Measurements from ENCODE around the gene DENND1C.
A peak's percentile ranks its signal among the peaks of the same experiment; 100 is the strongest.

DENND1C gene

GRCh38 chr19:6481541-6482342 lies at the start of gene DENND1C:
TSS of gene DENND1C (minus strand) at chr19:6481787. CDS start at chr19:6481695, 92 bp downstream.
- peak; percentile 84 for DNase-seq (ENCODE audit: low spot score)
- peak; percentile 70 for TF ChIP-seq CTCF (IDR thresholded peaks at IDR 0.05; ENCODE audit: borderline replicate concordance, control extremely low read depth, extremely low read depth, insufficient read depth, missing control alignments)
- in situ Hi-C loops (cut with MboI; ENCODE audit: low sequenced_read_pairs, unreplicated experiment) = no loop called here

- DNase-seq (ENCODE audit: low spot score) = peak; percentile 89
- no peak for TF ChIP-seq CTCF (IDR thresholded peaks at IDR 0.05; ENCODE audit: borderline replicate concordance, control extremely low read depth, extremely low read depth, insufficient read depth, missing control alignments)
- in situ Hi-C loops (cut with MboI; ENCODE audit: low sequenced_read_pairs, unreplicated experiment) = no loop called here
Observed at GRCh38 chr19:6530386-6531162, 49.0 kb upstream of the DENND1C start, which contains the start of gene TNFSF9. TSS of gene TNFSF9 (plus strand) at chr19:6531026. CDS start at chr19:6531037, 11 bp downstream.

GRCh38 chr19:6529937-6530385 lies 48.4 kb upstream of the DENND1C start:
- TF ChIP-seq CTCF (IDR thresholded peaks at IDR 0.05; ENCODE audit: borderline replicate concordance, control extremely low read depth, extremely low read depth, insufficient read depth, missing control alignments) = no peak
- no peak for DNase-seq (ENCODE audit: low spot score)
- in situ Hi-C loops (cut with MboI; ENCODE audit: low sequenced_read_pairs, unreplicated experiment) = no loop called here

- no peak for DNase-seq (ENCODE audit: low spot score)
- TF ChIP-seq CTCF (IDR thresholded peaks at IDR 0.05; ENCODE audit: borderline replicate concordance, control extremely low read depth, extremely low read depth, insufficient read depth, missing control alignments) = no peak
- in situ Hi-C loops (cut with MboI; ENCODE audit: low sequenced_read_pairs, unreplicated experiment) = no loop called here
Observed at GRCh38 chr19:6529351-6529750, 47.8 kb upstream of the DENND1C start.

- peak; percentile 59 for DNase-seq (ENCODE audit: low spot score)
- in situ Hi-C loops (cut with MboI; ENCODE audit: low sequenced_read_pairs, unreplicated experiment) = no loop called here
- no peak for TF ChIP-seq CTCF (IDR thresholded peaks at IDR 0.05; ENCODE audit: borderline replicate concordance, control extremely low read depth, extremely low read depth, insufficient read depth, missing control alignments)
Observed at GRCh38 chr19:6528544-6529121, 47.0 kb upstream of the DENND1C start.

GRCh38 chr19:6527893-6528543 lies 46.4 kb upstream of the DENND1C start:
- in situ Hi-C loops (cut with MboI; ENCODE audit: low sequenced_read_pairs, unreplicated experiment) = no loop called here
- no peak for TF ChIP-seq CTCF (IDR thresholded peaks at IDR 0.05; ENCODE audit: borderline replicate concordance, control extremely low read depth, extremely low read depth, insufficient read depth, missing control alignments)
- peak; percentile 78 for DNase-seq (ENCODE audit: low spot score)
